ENCODE results near the gene UIMC1.

Gene UIMC1

GRCh38 chr5:176866707-176867310 is 139.8 kb downstream of the UIMC1 start:
- no peak for DNase-seq (ENCODE audit: low spot score)
- no peak for TF ChIP-seq CTCF (IDR thresholded peaks at IDR 0.05; ENCODE audit: extremely low read depth, missing control alignments)

GRCh38 chr5:176865964-176866363 is 140.6 kb downstream of the UIMC1 start:
- TF ChIP-seq CTCF (IDR thresholded peaks at IDR 0.05; ENCODE audit: extremely low read depth, missing control alignments) = no peak
- no peak for DNase-seq (ENCODE audit: low spot score)

- no peak for DNase-seq (ENCODE audit: low spot score)
- TF ChIP-seq CTCF (IDR thresholded peaks at IDR 0.05; ENCODE audit: extremely low read depth, missing control alignments) = no peak
Measured at GRCh38 chr5:176864755-176865154, 141.8 kb downstream of the UIMC1 start.

GRCh38 chr5:176863765-176864098 is 142.8 kb downstream of the UIMC1 start:
- TF ChIP-seq CTCF (IDR thresholded peaks at IDR 0.05; ENCODE audit: extremely low read depth, missing control alignments) = no peak
- no peak for DNase-seq (ENCODE audit: low spot score)

GRCh38 chr5:176863041-176863764 is 143.4 kb downstream of the UIMC1 start:
- TF ChIP-seq CTCF (IDR thresholded peaks at IDR 0.05; ENCODE audit: extremely low read depth, missing control alignments) = no peak
- DNase-seq (ENCODE audit: low spot score) = no peak

GRCh38 chr5:176862330-176862995 is 144.1 kb downstream of the UIMC1 start:
- no peak for TF ChIP-seq CTCF (IDR thresholded peaks at IDR 0.05; ENCODE audit: extremely low read depth, missing control alignments)
- DNase-seq (ENCODE audit: low spot score) = no peak

- no peak for TF ChIP-seq CTCF (IDR thresholded peaks at IDR 0.05; ENCODE audit: extremely low read depth, missing control alignments)
- no peak for DNase-seq (ENCODE audit: low spot score)
Measured at GRCh38 chr5:176861276-176861675, 145.3 kb downstream of the UIMC1 start.

Measured in GM20000 (cell line).